Activated T-cell treated with anti-CD3 and anti-CD28 coated beads for 4 hours (primary cell): Measurements from ENCODE around the gene LGALS16.
"Not testable (repeated sequence)": the region's sequence is repeated elsewhere in the genome, so short reads cannot be mapped to it uniquely, and the experiment has no call there.

Experiments used
- DNase-seq: peaks from one replicate; pipeline ENCODE4 v3.0.0-alpha.2; 2020

Gene LGALS16

DNA sequence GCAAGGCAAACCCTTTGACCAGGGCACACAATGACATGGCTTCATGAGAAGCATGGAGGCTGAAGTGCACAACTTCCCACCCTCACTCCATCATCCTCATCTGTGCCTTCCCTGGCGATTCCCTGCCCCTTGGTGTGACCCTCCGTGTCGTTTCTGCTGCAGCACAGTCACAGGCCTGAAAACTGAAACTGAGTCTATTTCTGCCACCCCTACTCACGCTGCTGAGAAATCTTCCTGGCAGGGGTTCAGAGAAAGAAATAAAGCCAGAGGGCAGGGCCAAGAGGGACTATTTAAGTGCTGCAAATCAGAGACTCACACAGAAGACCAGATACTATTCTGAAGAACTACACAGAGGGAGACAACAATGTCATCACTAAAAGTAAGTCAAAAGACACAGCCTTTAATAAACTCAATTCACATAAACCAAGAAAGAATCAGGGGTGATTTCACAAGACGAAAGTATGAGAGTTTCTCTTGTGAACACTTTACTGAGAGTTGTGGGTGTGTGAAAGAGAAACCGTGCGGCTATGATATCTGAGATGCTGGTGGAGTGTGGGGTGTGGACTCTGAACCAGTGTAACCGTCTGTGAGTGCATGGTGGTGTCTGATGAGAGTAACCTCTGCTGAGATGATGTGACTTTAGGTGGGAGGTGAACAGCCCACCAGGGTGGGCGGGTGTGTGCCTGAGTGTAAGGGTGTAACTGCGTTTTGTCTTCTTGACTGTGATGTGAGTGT, 23.5 kb downstream of the LGALS16 start:
- DNase-seq, result peak; percentile 12

DNA sequence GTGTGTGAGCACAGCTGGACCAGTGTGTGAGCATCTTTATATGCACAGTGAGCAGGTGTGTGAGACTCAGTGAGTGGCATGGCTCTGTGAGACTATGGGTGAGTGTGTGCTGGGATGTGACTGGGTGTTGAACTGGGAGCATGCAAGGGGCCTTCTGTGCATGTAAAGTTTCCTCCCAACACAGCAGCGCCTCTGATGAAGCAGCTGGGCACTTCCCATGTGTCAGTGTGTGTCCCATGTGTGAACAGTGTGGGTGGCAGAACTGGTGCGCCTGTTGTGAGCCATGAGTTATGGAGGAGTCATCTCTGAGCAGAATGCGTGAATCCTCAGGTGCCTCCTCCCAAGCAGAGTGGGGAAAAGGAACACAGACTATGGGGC, 24.1 kb downstream of the LGALS16 start:
- peak; percentile 10 for DNase-seq

DNA sequence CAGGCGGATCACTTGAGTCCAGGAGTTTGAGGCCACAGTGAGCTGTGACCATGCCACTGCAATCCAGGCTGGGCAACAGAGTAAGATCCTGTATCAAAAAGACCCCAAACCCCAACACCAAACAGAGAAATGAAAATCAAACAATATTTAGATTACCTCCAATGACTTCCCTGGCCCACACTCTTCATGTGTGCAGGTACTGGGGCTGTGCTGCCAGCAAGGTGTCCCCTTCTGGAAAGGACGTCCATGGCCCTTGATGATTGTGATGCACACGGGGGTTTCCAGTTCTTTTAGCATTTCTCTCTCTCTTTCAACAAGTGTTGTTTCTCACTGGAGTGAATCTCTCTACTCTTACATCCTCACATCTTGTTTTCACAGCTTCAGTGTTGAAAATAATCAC, 24.9 kb downstream of the LGALS16 start:
- DNase-seq, result no peak

DNA sequence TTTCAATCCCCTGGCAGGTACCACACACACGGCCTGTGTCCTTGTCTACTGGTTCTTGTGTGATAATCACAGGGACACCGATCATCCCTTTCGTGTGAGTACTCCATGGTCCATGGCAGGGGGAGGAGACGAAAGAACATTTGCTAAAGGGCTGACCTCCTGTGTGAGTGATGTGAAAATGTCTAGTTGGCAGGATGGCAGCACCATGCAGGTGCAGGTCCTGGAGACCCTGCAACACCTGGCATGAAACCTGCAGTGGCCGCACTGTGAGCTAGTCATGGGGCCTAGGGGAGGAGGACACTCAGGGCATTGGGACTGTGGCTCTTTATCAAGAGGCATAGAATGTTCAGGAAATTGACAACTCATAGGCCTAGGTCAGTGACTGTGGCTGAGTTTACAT, 25.7 kb downstream of the LGALS16 start:
- no peak for DNase-seq

DNA sequence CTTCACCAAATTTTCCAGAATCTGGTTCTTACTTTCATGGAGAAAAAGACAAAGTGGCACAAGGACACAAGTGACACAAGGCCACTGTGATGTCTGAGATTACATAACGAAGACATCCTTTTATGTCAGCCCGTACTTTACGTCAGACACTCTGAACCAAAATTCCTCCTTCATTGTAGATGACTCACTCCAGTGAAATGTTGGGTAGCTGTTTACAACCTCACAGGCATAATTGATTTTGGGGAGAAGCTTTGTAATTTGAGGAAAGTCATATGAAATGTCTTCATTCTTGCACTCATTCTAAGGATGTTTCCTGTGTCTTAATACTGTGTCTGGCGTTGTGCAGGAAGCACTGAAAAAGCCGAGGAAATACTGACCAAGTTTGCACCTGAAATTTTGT, 28.6 kb downstream of the LGALS16 start:
- no peak for DNase-seq

DNA sequence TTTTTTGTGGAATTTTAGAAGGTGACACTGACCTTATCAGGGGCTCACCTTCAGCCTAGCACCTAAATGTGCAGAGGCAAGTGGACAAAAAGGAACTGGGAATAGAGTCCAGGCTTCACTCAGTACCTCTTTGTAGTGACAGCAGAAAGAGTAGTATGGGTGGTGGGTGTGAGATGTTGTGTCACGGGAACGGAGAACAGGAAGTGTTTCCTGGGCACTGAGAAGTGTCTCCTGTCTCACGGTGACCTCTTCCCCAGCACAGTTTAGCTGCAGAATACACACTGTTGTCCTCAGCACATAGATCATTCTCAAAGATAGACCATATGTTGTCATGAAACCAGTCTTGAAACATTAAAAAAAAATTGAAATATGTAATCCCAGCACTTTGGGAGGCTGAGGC, 31.0 kb downstream of the LGALS16 start:
- no peak for DNase-seq

DNA sequence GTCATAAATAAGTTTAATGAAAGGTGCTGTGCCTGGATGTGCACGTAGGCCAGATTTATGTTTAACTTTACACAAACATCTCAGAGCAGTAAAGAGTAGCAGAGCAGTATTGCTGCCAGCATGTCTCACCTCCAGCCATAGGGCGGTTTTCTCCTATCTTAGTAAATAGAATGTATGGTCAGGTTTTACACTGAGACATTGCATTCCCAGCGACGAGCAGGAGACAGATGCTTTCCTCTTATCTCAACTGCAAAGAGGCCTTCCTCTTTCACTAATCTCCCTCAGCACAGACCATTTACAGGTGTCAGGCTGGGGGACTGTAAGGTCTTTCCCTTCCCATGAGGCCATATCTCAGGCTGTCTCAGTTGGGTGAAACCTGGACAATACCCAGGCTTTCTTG, 32.9 kb downstream of the LGALS16 start:
- DNase-seq, result not testable (repeated sequence)

DNA sequence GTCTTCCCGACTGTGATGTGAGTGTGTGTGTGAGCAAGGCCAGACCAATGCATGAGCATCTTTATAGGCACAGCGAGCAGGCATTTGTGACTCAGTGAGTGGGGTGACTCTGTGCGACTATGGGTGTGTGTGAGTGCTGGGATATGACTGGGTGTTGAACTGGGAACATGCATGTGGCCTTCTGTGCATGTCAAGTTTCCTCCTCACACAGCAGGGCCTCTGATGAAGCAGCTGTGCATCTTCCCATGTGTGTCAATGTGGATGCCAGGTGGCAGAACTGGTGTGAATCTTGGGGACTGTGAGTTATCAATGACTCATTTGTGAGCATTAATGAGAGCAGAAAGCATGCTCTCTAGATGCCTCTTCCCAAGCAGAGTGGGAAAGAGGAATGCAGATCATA, 36.5 kb downstream of the LGALS16 start:
- no peak for DNase-seq

DNA sequence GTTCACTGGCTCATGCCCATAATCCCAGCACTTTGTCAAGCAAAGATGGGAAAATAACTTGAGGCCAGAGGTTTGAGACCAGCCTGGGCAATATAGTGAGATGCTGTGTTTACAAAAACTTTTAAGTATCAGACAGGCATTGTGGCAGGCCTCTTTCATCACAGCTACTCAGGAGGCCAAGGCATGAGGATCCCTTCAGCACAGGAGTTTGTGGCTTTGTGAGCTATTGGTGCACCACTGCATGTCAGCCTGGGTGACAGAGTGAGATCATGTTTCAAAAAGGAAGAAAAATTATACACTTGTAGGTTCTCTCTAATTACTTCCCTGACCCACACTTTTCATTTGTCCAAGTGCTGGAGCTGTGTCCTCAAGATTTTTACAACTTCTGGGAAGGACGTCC, 37.1 kb downstream of the LGALS16 start:
- DNase-seq, result no peak

DNA sequence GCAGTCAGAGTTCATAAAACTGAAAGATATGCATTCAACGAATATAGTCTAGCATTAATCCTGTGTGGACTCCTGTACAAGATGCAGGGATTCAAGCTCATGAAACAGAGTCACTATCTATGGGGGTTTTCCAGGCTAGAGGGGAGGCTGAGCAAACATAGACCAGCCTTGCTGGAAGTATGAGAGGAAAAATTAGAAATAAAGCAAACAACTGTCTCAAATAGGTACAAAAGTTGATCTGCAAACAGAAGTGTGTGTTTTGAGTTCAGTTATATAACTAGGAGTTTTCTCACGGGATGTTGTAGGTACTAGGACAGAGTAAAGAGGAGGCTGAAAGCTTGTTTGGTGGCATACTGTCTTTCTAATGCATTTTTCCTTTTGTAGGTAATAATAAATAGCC, 40.0 kb downstream of the LGALS16 start:
- no peak for DNase-seq

DNA sequence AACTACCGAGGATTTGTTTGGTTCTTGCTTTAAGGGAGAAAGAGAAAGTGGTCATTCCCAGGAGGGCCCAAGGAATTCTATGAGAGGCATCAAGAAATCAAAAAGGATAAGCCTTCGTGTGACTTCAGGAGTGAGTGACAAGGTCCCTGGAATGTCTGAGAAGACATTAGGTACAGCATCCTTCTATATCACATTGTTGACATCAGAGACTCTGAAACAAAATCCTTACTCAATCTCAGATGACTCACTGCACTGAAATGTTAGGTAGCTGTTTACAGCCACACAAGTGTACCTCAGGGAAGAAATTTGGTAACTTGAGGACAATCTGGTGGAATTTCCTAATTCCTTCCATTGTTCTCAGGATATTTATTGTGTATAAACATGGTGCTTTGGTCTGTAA, 40.7 kb downstream of the LGALS16 start:
- no peak for DNase-seq

DNA sequence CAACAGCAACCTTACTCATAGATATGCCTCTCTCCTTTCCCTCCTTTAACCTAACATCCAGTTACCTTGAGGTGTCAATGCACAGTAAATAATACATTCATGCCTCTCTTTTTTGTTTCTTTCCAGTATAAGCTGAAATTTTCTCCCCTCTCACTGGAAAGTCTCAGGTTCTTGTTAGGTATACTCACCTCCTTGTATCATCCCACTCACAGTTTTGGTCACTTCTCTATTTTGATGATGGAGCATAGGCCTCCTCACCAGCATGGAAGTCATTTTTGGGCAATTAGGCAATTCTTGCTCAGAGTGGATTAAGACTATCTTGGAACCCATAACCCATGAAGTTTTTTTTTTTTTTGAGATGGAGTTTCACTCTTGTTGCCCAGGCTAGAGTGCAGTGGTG, 42.8 kb downstream of the LGALS16 start:
- no peak for DNase-seq

DNA sequence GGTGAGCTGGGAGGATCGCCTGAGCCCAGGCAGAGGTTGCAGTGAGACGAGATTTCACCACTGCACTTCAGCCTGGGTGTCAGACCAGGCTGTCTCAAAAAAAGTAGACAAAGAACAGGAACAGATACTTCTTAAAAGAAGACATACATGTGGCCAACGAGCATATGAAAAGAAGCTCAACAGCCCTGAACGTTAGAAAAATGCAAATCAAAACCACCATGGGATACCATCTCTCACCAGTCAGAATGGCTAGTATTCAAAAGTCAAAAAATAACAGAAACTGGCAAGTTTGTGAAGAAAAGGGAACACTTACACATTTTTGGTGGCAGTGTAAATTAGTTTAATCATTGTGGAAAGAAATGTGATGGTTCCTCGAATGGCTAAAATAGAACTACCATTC, 45.6 kb downstream of the LGALS16 start:
- no peak for DNase-seq

DNA sequence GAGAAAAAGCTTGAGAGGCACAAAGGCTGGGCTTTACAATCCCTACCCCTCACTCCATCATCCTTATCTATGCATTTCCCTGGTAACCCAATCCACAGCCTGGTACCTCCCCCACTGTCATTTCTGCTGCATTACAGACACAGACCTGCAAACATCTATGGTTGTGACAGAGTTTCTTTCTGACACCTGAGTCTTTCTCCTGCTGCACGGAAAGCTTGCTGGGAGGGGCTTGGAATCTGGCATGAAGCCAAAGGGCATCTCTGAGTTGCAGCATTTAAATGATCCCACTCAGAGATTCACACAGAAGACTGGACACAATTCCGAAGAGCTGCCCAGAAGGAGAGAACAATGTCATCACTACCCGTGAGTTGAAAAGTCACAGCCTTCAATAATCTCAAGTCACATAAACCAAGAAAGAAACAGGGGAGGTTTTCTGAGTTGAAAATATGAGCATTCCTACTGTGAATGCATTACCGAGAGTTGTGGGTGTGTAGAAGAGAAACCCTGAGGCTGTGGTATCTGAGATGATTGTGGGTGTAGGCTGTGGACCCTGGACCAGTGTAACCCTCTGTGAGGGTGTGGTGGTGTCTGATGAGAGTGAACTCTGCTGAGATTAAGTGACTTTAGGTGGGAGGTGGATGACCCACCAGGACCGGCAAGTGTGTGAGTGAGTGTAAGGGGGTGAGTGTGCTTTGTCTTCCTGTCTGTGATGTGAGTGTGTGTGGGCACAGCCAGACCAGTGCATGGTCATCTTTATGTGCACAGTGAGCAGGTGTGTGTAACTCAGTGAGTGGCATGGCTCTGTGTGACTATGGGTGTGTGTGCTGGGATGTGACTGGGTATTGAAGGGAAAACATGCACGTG, 48.7 kb downstream of the LGALS16 start, which contains the start of gene LGALS14:
TSS of gene LGALS14 (plus strand) at position 301 of the 864 bp plus-strand sequence. CDS start at position 349, 48 bp downstream.
- DNase-seq, result no peak

DNA sequence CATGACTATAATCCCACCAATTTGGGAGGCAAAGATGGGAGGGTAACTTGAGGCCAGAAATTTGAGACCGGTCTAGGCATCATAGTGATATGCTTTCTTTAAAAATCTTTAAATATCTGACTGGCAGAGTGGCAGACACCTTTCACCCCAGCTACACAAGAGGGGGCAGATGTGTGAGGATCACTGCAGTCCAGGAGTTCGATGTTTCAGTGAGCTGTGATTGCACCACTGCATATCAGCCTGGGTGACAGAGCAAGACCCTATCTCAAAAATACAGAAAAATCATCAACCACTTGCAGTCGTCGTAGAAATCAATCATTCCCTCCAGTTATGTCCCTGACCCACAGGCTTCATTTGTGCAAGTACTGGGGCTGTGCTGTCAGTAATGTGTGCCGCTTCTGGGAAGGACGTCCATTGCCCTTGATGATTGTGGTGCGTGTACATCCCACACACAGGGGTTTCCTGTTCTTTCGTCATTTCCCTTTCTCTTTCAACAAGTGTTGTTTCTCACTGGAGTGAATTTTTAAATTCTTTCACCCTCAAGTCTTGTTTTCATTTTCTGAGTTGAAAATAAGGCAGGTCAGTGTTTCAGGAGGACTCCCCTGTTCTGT, 50.0 kb downstream of the LGALS16 start:
- no peak for DNase-seq

DNA sequence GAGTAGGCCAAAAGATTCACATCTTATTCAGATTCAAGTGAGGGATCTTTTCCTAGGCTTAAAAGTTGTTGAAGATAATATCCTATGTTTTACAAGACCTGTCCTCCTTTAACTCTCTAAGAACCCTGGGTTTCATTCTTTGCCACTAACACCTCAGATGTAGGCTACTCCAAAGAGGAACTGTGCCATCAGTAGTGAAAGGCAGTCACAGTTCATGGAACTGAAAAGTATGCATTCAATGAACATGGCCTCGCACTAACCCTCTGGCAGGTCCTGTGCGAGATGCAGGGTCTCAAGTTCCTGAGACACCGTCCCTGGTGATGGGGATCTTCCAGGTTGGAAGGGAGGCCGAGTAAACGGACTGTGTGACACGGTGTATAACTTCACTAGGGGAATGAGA, 52.9 kb downstream of the LGALS16 start:
- DNase-seq, result no peak

DNA sequence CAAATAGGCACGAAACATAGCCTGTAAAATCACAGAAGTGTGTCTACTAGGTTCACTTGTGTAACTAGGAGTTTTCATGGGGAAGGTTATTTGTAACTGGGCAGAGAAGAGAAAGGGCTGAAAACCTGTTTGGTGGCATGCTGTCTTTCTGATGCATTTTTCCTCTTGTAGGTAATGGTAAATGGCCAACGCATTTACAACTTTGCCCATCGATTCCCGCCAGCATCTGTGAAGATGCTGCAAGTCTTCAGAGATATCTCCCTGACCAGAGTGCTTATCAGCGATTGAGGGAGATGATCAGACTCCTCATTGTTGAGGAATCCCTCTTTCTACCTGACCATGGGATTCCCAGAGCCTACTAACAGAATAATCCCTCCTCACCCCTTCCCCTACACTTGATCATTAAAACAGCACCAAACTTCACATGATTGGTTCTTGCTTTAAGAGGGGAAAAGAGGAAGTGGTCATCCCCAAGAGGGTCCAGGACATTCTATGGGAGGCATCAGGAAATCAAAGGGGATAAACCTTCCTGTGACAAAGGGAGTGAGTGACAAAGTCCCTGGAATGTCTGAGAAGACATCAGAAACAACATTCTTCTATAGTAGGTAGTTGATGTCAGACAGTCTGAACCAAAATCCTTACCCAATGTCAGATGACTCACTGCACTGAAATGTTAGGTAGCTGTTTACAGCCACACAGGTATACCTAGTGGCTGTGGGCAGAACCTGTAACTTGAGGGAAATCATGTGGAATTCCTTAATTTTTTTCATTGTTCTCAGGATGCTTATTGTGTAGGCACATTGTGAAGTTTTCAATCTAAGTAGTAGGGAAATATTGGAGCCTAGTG, 53.5 kb downstream of the LGALS16 start:
- no peak for DNase-seq
